HL-60 (cell line): ENCODE data around the gene KREMEN2.

ENCODE experiments used
- GABPA ChIP-seq: IDR thresholded peaks from 2 replicates; pipeline ENCODE4 v1.6.1; 2012; ENCODE audit warnings: low read depth
- POLR2AphosphoS5 ChIP-seq: IDR thresholded peaks from 2 replicates; pipeline ENCODE4 v1.6.1; 2012; ENCODE audit warnings: low read depth
- TF ChIP-seq, protein P1 (sequence below): IDR thresholded peaks from one replicate; pipeline ENCODE4 v1.5.1; 2011; ENCODE audit warnings: low read length, control low read depth, inconsistent platforms; ENCODE audit not compliant: insufficient read depth
- TF ChIP-seq, protein P2 (sequence below): IDR thresholded peaks from 2 replicates; pipeline ENCODE4 v1.6.1; 2012; ENCODE audit warnings: low read depth; ENCODE audit not compliant: insufficient replicate concordance

DNA sequence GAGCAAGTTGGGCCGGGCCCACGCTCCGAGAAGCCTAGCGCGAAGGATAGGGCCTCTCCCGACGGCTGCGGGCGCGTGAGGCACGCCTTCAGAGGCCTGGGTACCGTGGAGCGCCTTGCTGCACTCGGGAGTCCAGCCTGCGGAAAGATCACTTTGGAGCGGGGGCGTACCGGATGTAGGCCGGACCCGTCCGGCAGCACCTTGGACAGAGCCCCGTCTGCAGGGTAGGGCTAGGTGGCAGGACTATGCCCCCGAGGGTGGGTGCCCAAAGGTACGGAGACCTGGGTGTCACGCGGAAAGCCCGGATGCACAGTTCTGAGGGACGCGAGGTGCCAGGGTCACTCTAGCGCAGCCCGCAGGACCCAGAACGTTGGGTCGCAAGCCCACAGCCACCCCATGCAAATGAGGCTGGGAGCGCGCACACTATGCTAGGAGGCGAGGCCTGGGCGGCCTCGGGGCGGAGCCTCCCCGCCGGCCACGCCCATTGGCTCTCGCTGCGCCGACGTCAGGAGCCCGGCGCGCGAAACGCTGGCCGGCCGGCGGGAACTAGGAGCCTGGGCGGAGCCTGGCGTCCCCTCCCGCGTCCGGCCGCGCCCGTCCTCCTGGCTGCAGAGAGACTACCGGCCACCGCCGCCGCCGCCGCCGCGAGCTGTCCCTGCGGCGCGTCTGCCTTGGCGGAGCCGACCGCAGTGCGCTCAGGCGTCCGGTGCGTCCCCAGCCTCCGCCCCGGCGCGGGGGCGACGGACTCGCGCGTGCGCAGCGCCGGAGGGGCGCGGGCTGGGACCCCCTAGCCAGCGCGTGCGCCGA, 4.9 kb downstream of the KREMEN2 start, which contains the start of gene PAQR4:
- TF ChIP-seq, protein P1, sequence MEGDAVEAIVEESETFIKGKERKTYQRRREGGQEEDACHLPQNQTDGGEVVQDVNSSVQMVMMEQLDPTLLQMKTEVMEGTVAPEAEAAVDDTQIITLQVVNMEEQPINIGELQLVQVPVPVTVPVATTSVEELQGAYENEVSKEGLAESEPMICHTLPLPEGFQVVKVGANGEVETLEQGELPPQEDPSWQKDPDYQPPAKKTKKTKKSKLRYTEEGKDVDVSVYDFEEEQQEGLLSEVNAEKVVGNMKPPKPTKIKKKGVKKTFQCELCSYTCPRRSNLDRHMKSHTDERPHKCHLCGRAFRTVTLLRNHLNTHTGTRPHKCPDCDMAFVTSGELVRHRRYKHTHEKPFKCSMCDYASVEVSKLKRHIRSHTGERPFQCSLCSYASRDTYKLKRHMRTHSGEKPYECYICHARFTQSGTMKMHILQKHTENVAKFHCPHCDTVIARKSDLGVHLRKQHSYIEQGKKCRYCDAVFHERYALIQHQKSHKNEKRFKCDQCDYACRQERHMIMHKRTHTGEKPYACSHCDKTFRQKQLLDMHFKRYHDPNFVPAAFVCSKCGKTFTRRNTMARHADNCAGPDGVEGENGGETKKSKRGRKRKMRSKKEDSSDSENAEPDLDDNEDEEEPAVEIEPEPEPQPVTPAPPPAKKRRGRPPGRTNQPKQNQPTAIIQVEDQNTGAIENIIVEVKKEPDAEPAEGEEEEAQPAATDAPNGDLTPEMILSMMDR: no peak
- TF ChIP-seq POLR2AphosphoS5: peak; percentile 44; the same call in 1 of the 2 replicates
- peak; percentile 45 for TF ChIP-seq GABPA
- TF ChIP-seq, protein P2, sequence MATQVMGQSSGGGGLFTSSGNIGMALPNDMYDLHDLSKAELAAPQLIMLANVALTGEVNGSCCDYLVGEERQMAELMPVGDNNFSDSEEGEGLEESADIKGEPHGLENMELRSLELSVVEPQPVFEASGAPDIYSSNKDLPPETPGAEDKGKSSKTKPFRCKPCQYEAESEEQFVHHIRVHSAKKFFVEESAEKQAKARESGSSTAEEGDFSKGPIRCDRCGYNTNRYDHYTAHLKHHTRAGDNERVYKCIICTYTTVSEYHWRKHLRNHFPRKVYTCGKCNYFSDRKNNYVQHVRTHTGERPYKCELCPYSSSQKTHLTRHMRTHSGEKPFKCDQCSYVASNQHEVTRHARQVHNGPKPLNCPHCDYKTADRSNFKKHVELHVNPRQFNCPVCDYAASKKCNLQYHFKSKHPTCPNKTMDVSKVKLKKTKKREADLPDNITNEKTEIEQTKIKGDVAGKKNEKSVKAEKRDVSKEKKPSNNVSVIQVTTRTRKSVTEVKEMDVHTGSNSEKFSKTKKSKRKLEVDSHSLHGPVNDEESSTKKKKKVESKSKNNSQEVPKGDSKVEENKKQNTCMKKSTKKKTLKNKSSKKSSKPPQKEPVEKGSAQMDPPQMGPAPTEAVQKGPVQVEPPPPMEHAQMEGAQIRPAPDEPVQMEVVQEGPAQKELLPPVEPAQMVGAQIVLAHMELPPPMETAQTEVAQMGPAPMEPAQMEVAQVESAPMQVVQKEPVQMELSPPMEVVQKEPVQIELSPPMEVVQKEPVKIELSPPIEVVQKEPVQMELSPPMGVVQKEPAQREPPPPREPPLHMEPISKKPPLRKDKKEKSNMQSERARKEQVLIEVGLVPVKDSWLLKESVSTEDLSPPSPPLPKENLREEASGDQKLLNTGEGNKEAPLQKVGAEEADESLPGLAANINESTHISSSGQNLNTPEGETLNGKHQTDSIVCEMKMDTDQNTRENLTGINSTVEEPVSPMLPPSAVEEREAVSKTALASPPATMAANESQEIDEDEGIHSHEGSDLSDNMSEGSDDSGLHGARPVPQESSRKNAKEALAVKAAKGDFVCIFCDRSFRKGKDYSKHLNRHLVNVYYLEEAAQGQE: peak; percentile 99
